Lung (tissue), 12 donors: Measurements from ENCODE around the gene PARD3B. TPM values are rescaled to one million over a fixed set of nuclear protein-coding genes. Genes with fewer than 3 reads are reported as not detected.

Experiments used
- ATAC-seq: fragments of 200-7000 bp; cut with Tn5 transposase; one replicate; pipeline ENCODE4 v1.9.1; 2020; ENCODE audit warnings: moderate number of reproducible peaks; ENCODE audit not compliant: insufficient read depth, low FRiP score
- DNase-seq, 3 donors: peaks; one replicate each; pipeline ENCODE4 v3.0.0-alpha.2; 2013 to 2017
- H3K27ac ChIP-seq, 2 donors: one replicate each; pipeline ENCODE4 v1.5.1; 2013; ENCODE audit warnings: mild to moderate bottlenecking in 2 of 2, moderate library complexity in 2 of 2, control low read depth in 1 of 2, inconsistent platforms in 1 of 2, low read depth in 1 of 2, low read length in 1 of 2
- H3K27me3 ChIP-seq, 3 donors: one replicate each; pipeline ENCODE4 v1.5.1; 2013; ENCODE audit warnings: low read length in 2 of 3; ENCODE audit not compliant: control insufficient read depth in 3 of 3, insufficient read depth in 3 of 3
- H3K36me3 ChIP-seq, 4 donors: one replicate each; pipeline ENCODE4 v1.5.1; 2013; ENCODE audit warnings: low read length in 4 of 4, mild to moderate bottlenecking in 1 of 4, moderate library complexity in 1 of 4; ENCODE audit not compliant: control insufficient read depth in 4 of 4, insufficient read depth in 4 of 4
- H3K4me1 ChIP-seq, 5 donors: one replicate each; pipeline ENCODE4 v1.5.1; 2013; ENCODE audit warnings: low read length in 5 of 5, mild to moderate bottlenecking in 2 of 5, moderate library complexity in 1 of 5; ENCODE audit not compliant: control insufficient read depth in 5 of 5, insufficient read depth in 5 of 5
- H3K4me3 ChIP-seq: one replicate; pipeline ENCODE4 v1.5.1; 2013; ENCODE audit warnings: mild to moderate bottlenecking, control low read depth, moderate library complexity
- H3K9ac ChIP-seq, 2 donors: one replicate each; pipeline ENCODE4 v1.5.1; 2013; ENCODE audit warnings: low read length in 2 of 2, control low read depth in 1 of 2; ENCODE audit not compliant: insufficient read depth in 1 of 2
- H3K9me3 ChIP-seq, 4 donors: one replicate each; pipeline ENCODE4 v1.5.1; 2013; ENCODE audit warnings: low read length in 3 of 4, mild to moderate bottlenecking in 1 of 4, moderate library complexity in 1 of 4; ENCODE audit not compliant: control insufficient read depth in 4 of 4, insufficient read depth in 3 of 4
- CTCF ChIP-seq: IDR thresholded peaks from 2 replicates; pipeline ENCODE4 v1.5.1; 2012; ENCODE audit warnings: mild to moderate bottlenecking; ENCODE audit errors: control extremely low read depth, extremely low read depth
- WGBS, 2 donors: extraction: QIAGEN DNeasy Blood & Tissue Kit; methylation state at CpG; one replicate each; pipeline ENCODE4 v1.1.7; 2013; 5-methylcytosine and 5-hydroxymethylcytosine counted together
- polyA plus RNA-seq, 2 donors: library from polyadenylated mRNA; stranded (reverse); fragments of 200-250 nt; gene quantifications; one replicate each; pipeline ENCODE4 v1.2.1, GENCODE V29; 2013
- total RNA-seq, 2 donors: library from RNA; depleted of rRNA in 1 of 2; stranded (reverse); fragments of >200 nt in 1 of 2; gene quantifications; one replicate each; pipeline ENCODE4 v1.2.1, GENCODE V29; 2014 to 2021
- donor health status: control.
- donor health status: control.
- donor health status: Bipolar disorder and iron deficiency.
- donor health status: healthy.
- donor health status: DM: yes; HTN: yes; CAD: no.

The PARD3B gene
- total and polyA plus RNA-seq, 4 donors: 2.4 to 38.7 (median 17.1) TPM

GRCh38 chr2:205128726-205129125 is 583.5 kb downstream of the PARD3B start:
- H3K9ac ChIP-seq: no peak overlapping the region
- ATAC-seq (no peak), DNase-seq (peak in 2 of 3 donors; percentile 62 to 66)
- no peak overlapping the region for H3K4me3 ChIP-seq
- TF ChIP-seq CTCF: no peak
- H3K9me3 ChIP-seq: no peaks in the 10 kb centered on the region
- peaks cover 0 to 5% (median 0%) of the 10 kb centered on the region in 4 donors for H3K36me3 ChIP-seq
- no peak overlapping the region for H3K27ac ChIP-seq
- H3K27me3 ChIP-seq: no peaks in the 10 kb centered on the region
- H3K4me1 ChIP-seq: peaks cover 0 to 16% (median 2%) of the 10 kb centered on the region in 5 donors

- TF ChIP-seq CTCF: no peak
- Histone ChIP-seq H3K4me1 (peaks cover 0 to 17% (median 2%) of the 10 kb centered on the region in 5 donors), H3K36me3 (peaks cover 0 to 5% (median 0%) of the 10 kb centered on the region in 4 donors), H3K9me3 (no peaks in the 10 kb centered on the region), H3K27ac (no peak overlapping the region), H3K4me3 (no peak overlapping the region), H3K27me3 (no peaks in the 10 kb centered on the region), H3K9ac (no peak overlapping the region)
- 44 to 49% methylated on average over 5 of the region's 5 CpGs for WGBS, 2 donors
- ATAC-seq (no peak), DNase-seq (peak in 2 of 3 donors; percentile 21 to 40)
Observed at GRCh38 chr2:205129531-205129930, 584.3 kb downstream of the PARD3B start.

GRCh38 chr2:205130111-205130829 is 585.0 kb downstream of the PARD3B start:
- no peaks in the 10 kb centered on the region for H3K27me3 ChIP-seq
- H3K4me3 ChIP-seq: no peak overlapping the region
- H3K27ac ChIP-seq: no peak overlapping the region
- no peak overlapping the region for H3K9ac ChIP-seq
- WGBS, 2 donors: 82 to 85% methylated on average over 4 of the region's 4 CpGs
- H3K9me3 ChIP-seq: no peaks in the 10 kb centered on the region
- H3K36me3 ChIP-seq: peaks cover 0 to 5% (median 0%) of the 10 kb centered on the region in 4 donors
- ATAC-seq (no peak), DNase-seq (no peak)
- no peak for TF ChIP-seq CTCF
- peaks cover 0 to 17% (median 4%) of the 10 kb centered on the region in 5 donors for H3K4me1 ChIP-seq
